NK-92 (cell line): Measurements from ENCODE around the gene CNIH1.
"Not testable (repeated sequence)": the region's sequence is repeated elsewhere in the genome, so short reads cannot be mapped to it uniquely, and the experiment has no call there.

ENCODE experiments used
- DNase-seq: peaks from one replicate; lab custom pipeline; 2025; ENCODE audit not compliant: unreplicated experiment; lab: John Stamatoyannopoulos, UW

CNIH1 gene

DNA sequence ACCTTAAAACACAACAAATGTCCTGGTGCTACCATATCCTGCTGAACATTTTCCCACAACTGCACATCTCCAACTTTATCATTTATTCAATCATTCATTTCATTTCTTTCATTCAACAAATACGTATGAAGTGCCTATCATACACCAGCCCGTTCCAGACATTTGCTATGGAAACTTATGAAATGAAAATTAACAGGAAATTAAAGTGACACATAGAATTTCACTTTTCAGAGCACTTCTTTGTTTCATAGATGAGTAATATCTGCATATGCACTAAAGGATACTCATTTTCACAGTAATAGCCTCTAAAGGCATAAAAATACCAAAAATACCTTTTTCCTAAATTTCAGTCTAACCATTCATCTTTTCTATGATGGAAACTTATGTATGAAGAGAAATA is 12.6 kb downstream of the CNIH1 start:
- DNase-seq, result no peak

DNA sequence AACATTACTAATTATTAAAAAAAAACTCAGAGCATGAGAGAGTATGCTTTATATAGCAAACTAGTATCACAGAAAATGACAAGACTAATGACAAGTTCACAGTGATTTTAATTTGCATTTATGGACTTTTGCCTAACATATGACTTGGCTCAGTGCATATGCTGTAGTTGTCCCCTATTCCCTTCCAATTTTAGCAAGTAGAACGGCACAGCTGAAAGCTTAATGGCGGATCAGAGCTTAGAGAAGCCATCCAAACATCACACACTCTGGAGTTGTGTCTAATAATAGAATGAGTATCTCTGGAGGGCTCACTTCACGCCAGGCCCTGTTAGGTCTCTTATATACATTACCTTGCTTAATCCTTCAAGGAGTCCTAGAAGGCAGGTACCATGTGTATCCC is 13.3 kb downstream of the CNIH1 start:
- DNase-seq, result no peak

DNA sequence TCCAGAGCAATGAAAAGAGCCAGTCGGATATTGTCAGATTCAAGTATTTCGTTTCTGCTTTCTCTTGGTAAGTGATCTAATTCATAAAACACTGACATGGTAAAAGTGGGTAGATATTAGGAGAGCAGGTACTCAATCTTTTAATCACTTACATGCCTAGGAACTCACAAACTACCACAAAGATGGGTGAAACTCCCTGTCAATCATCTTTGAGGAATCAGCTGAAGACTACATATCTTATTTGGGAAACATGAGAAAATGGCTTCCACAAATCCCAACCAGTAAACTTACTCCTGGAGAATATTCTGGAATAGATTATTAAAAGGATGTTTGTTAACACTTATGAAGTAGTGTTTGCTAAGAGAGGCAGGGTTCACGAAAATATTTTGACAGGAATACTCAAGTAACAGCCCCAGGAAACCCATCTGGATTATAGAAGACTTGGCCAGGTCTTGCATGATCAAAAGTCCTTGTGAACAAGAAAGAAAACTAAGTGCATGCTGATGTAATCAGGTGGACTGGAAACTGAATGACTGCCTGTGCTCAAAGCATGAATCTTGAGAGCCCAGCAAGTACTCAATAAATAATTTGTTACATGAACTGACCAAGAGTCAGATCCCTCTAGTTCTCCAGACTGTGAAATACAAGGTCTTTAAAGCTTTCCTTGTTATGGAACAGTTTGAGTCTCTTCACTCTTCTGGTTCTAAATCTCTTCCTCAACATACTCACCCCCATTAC is 15.5 kb downstream of the CNIH1 start:
- no peak for DNase-seq

DNA sequence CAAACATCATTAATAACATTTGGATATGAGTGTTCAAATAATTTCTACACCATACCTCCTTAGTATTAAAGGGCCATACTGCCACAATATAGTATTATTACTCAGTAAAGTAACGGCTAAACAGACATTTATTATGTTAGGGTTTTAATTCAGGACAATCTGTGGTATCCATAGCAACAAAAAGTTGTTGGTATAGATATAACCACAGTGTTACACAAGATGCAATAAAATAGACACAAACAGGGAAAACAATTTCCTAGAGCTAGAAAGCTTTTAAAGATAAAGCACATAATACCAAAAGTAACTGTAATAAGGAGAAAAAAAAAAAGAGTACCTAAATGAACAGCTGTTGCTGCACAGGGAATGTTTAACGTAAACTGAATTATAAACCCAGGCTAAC is 16.1 kb downstream of the CNIH1 start:
- DNase-seq, result no peak

DNA sequence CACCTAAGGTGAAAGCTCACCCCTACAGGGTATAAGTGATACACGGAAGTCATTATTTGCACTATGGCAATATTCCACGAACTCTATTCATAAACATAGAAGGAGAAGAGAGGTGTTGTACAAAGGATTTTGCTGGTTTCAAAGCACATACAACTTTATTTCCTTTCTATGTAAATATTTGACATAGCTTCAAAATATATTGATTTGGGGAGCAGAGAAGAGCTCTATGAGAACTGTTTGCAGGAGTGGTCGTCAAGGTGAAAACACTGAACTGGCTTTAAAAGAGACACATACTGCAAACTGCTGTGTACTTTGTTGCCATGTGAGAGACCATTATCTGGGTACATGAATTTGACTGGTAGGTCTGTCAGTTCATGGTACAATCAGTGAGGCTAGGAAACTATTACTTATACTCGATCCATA is 16.7 kb downstream of the CNIH1 start:
- no peak for DNase-seq

DNA sequence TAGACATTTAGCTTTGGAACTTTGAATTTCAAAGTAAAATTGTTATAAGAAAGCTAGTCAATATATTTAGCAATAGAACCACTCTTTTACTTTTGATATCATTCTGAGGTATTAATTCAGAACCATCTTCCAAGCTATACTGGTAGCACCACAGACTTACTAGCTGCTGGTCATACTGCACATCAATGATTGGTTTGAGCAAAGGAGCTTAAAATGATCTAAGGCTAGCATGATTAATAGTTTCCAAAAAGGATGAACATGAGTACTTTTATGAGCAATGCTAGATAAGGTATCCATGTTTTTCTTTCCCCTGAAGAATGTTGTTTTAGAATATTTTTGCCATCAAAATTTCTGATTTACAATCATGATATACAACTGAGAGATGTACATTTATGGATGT is 17.2 kb downstream of the CNIH1 start:
- no peak for DNase-seq

DNA sequence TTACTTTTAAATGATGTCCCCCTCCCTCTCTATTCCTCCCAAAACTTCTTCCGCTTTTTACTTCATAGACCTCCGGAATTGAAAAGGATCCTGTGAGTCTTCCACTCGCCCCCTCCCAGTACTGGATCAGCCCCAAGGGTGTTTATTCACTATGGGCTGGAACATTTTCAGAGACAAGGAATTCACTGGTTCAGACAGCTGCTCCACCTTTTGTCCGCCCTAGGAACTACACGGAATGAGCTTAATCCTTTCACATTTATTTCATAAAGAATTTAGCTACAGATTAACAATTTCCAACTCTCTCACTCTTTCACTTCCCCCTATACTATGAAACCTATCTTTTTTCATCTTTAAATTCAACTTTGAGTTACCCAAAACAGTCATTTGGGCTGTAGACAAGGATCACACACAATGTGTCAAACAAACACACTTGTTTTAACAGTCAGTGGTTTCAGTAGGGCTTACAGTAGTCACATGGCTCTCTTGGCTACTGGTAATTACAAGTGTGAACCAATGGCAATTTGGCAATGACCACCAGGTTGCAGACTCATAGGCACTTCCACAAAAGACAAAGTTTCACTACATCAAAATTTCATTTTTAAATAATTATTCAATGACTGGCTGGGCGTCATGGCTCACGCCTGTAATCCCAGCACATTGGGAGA is 20.6 kb downstream of the CNIH1 start:
- no peak for DNase-seq

DNA sequence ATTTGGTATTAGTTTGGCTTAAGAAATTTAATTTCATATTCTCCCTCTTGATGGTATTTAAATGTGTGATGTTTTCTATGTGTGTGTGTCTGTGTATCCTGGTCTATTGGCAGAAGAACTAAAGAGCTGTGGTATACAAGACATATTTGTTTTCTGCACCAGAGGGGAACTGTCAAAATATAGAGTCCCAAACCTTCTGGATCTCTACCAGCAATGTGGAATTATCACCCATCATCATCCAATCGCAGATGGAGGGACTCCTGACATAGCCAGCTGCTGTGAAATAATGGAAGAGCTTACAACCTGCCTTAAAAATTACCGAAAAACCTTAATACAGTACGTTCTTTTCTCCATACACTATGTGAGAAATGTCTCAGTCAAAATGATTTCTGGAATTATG is 29.8 kb downstream of the CNIH1 start:
- DNase-seq, result no peak

DNA sequence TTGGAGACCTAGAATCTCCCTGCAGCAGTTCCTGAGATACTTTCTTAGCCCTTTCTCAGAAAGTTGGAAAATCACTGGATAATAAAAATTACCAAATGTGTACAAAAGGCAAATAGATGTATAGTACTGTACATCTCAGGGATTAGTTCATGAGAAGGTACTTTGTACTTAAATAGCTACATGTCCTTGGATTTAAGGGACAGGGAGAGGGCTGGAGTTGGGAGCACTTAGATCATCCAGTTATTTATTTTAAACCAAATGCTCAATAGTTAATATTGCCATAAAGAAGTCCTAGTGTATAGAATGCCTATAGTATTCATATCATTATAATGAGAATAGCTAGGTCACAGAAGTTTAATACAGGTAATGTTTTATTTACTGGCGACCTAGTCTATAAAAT is 31.0 kb downstream of the CNIH1 start:
- no peak for DNase-seq

DNA sequence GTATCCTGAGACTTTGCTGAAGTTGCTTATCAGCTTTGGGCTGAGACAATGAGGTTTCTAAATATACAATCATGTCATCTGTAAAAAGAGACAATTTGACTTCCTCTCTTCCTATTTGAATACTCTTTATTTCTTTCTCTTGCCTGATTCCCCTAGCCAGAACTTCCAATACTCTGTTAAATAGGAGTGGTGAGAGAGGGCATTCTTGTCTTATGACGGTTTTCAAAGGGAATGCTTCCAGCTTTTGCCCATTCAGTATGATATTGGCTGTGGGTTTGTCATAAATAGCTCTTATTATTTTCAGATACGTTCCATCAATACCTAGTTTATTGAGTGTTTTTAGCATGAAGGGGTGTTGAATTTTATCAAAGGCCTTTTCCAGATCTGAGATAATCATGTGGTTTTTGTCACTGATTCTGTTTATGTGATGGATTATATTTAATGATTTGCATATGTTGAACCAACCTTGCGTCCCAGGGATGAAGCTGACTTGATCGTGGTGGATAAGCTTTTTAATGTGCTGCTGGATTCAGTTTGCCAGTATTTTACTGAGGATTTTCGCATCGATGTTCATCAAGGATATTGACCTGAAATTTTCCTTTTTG is 37.7 kb downstream of the CNIH1 start:
- not testable (repeated sequence) for DNase-seq

DNA sequence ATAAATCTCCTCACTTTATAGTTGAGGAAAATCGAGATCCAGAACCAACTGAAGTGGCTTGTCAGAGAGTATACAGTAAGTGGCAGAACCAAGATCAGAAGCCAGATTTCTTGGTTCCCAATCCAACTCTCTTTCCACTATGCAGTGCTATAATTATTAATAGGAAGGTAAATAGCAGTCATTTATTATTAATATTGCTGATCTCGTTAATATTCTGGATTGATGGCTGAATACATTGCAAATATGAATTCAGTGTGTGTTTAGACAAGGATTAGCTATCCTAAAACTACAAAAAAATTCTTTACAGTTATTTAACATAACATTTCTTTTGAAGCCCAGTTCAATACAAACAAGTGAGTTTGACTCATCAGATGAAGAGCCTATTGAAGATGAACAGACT is 41.6 kb downstream of the CNIH1 start:
- no peak for DNase-seq

DNA sequence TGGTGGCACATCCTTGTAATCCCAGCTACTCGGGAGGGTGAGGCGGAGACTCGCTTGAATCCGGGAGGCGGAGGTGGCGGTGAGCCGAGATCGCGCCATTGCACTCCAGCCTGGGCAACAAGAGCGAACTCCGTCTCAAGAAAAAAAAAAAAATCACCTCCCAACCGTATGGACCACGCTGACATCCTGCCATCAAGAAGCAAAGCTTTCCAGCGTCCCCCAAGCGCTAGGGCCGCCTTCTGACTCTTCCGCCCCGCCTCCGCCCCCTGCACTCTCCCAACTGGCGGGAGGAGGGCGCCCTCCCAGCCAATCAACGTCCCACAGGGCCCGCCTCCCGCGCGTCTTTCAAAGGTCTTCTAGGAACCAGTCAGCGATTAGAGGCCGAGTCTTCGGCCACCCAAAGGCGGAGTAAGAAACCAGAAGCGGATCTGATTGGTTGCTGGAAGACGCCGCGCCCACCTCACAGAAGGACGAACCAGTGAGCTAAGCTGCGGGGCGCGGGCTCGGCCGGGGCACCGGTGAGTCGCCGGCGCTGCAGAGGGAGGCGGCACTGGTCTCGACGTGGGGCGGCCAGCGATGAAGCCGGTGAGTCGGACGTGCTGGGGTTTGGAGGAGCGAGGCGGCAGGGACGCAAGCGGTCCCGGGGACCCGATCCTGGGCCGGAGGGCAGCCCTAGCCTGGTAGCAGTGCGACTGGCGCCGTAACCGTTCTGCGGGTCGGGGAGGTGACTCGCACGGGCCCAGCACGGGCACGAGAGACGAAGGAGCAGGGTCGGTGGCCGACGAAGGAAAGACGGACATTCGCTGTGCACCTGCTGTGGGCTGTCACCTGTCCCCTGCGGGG is 44.5 kb downstream of the CNIH1 start, which contains the start of gene CDKN3:
CDKN3 (plus strand) TSS at position 515 of the 843 bp plus-strand sequence; CDS start at position 577, 62 bp downstream.
- DNase-seq, result peak; percentile 69

DNA sequence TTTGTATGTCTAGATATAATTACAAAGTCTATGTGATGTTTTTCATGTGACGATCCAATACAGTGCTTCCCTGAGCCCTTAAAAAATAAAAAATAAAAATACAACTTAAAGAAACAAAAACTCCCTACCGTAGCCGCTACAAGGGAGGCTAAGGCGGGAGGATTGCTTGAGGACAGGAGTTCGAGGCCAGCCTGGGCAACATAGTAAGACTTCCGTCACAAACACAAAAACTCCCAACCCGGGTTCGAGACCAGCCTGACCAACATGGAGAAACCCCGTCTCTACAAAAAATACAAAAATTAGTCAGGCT is 45.0 kb downstream of the CNIH1 start:
- DNase-seq, result no peak

DNA sequence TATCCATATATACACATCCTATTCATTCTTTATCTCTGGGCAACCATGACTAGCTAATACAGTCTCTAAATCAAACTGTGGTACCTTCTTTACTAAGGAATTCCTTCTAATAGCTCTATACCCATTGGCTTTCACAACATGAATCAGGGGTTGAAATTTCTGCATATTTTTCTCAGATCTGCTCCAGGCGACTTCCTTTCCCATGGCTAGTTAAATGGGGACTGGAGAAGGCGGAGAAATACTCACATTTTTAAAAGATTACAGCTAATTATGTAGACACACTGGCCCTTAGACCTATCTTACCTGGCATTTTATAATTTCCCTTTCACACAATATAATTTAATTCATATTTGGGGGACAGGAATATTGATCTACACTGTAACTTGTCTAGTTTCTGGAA is 45.5 kb downstream of the CNIH1 start:
- DNase-seq, result no peak

DNA sequence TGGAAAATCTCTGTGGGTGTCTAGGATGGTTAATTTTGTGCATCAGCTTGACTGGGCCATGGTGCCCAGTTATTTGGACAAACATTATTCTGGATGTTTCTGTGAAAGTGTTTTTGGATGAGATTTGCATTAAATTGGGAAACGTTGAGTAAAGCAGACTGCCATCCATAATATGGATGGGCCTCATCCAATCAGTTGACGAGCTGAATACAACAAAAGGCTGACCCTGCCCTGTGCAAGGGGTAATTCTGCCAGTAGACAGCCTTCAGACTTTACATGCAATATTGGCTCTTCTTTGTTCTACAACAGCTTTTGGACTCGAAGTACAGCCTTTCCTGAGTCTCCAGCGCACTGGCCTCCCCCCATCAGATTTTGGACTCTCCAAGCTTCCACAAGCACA is 45.9 kb downstream of the CNIH1 start:
- no peak for DNase-seq

DNA sequence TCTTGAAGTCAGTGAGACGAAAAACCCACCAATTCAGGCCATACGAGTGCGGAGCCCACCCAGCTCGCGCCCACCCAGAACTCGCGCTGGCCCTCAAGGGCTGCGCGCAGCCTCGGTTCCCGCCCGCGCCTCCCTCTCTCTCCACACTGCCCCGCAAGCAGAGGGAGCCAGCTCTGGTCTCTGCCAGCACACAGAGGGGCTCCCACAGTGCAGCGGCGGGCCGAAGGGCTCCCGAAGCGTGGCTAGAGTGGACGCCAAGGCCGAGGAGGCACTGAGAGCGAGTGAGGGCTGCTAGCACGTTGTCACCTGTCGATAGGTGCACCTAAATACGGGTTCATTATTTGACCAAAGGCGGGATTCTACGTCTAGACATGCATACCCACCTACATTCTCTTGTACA is 46.6 kb downstream of the CNIH1 start:
- DNase-seq, result no peak

DNA sequence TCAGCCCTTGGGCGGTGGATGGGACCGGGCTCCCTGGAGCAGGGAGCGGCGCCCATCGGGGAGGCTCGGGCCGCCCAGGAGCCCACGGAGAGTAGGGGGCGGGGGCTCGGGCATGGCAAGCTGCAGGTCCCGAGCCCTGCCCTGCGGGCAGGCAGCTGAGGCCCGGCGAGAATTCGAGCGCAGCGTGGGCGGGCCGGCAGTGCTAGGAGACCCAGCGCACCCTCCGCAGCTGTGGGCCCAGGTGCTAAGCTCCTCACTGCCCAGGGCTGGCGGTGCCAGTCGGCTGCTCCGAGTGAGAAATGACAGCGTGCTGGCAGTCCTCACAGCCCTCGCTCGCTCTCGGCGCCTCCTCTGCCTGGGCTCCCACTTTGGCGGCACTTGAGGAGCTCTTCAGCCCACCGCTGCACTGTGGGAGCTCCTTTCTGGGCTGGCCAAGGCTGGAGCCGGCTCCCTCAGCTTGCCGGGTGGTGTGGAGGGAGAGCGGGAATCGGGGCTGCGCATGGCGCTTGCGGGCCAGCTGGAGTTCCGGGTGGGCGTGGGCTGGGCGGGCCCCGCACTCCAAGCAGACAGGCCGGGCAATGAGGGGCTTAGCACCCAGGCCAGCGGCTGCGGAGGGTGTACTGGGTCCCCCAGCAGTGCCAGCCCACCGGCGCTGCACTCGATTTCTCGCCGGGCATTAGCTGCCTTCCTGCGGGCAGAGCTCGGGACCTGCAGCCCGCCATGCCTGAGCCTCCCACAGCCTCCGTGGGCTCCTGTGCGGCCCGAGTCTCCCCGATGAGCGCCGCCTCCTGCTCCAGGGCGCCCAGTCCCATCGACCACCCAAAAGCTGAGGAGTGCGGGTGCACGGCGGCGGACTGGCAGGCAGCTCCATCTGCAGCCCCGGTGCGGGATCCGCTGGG is 47.9 kb downstream of the CNIH1 start:
- not testable (repeated sequence) for DNase-seq

DNA sequence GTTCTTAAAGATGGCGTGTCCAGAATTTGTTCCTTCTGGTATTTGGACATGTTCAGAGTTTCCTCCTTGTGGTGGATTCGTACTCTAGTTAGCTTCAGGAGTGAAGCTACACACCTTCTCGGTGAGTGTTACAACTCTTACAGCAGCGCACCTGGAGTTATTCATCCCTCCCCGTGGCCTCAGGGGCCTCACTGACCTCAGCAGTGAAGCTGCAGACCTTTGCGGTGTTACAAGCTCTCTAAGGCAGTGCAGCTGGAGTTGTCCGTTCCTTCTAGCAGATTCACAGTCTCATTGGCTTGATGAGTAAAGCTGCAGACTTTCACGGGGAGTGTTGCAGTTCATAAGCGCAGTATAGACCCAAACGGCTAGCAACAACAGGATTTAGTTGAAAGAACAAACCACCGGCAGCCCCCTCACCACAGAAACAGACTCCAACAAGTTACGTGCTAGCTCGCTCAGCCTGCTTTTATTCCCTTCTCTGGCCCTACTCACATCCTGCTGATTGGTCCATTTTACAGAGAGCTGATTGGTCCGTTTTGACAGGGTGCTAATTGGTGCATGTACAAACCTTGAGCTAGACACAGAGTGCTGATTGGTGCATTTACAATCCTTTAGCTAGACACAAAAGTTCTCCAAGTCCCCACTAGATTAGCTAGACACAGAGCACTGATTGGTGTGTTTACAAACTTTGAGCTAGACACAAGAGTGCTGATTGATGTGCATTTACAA is 48.9 kb downstream of the CNIH1 start:
- no peak for DNase-seq

DNA sequence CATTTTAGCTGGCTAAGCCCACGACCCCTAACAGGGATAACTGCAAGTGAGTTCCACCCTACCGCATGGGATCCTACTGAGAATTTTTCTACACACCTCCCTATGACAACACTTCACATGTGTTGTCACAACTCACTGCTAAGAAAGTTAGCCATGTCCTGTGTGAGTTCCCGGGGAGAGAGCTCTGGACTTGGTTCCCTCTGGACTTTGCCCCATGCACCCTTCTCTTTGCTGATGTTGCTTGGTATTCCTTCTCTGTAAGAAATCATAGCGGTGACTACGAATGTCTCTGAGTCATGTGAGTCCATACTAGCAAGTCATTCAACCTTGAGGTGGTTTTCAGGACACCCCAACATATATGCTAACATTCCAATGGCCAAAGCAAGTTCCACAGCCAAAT is 53.8 kb downstream of the CNIH1 start:
- DNase-seq, result no peak

DNA sequence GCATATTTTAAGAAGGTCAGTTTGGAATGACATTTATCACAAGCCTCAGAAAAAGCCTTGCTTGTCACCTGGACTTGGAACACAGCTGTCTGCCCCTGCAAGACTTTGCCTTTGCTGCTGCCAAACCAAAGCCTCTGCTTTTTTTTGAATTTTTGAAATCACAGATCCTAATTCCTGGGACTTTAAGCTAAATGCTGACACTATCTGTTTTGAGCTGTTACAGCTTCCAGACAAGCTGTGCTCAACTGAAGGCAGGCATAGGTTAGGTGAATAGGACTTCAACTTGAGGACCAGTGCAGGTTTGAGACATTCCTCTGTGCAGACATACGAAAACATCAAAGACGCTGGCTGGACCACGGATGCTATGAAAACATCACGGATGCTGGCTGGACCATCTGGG is 55.6 kb downstream of the CNIH1 start:
- DNase-seq, result no peak
